ENCODE results near the gene TNNC2. TPM values are rescaled to one million over a fixed set of nuclear protein-coding genes. Genes with fewer than 3 reads are reported as not detected.

The TNNC2 gene
- total and polyA plus RNA-seq, 5 experiments from 2014 or later: 0.53 to 0.58 TPM; not detected in 3

Other genes starting within 250 kb of the TNNC2 start
- not detected for gene WFDC8, start 248.0 kb downstream of the TNNC2 start, total RNA-seq
- not detected for gene WFDC8, start 248.0 kb downstream of the TNNC2 start, polyA plus RNA-seq
- not detected for gene WFDC10A, start 197.6 kb downstream of the TNNC2 start, total RNA-seq
- not detected for gene WFDC10A, start 197.6 kb downstream of the TNNC2 start, polyA plus RNA-seq
- not detected for gene WFDC9, start 196.0 kb downstream of the TNNC2 start, total RNA-seq
- gene WFDC9, start 196.0 kb downstream of the TNNC2 start, polyA plus RNA-seq: not detected
- gene WFDC11, start 157.1 kb downstream of the TNNC2 start, total RNA-seq: not detected
- not detected for gene WFDC11, start 157.1 kb downstream of the TNNC2 start, polyA plus RNA-seq
- gene WFDC13, start 125.3 kb downstream of the TNNC2 start, total RNA-seq: not detected
- not detected for gene WFDC13, start 125.3 kb downstream of the TNNC2 start, polyA plus RNA-seq
- gene WFDC10B, start 122.3 kb downstream of the TNNC2 start, total RNA-seq: not detected
- not detected for gene WFDC10B, start 122.3 kb downstream of the TNNC2 start, polyA plus RNA-seq
- not detected for gene SPINT4, start 105.0 kb downstream of the TNNC2 start, total RNA-seq
- gene SPINT4, start 105.0 kb downstream of the TNNC2 start, polyA plus RNA-seq: not detected
- not detected for gene WFDC3, start 35.4 kb downstream of the TNNC2 start, total RNA-seq
- under 1 TPM in 1 of 3 donors, not detected in 2; 0.73 TPM for gene WFDC3, start 35.4 kb downstream of the TNNC2 start, polyA plus RNA-seq
- 10 to 100 TPM; 18.5 to 26.3 TPM for gene DNTTIP1, start 35.4 kb downstream of the TNNC2 start, total RNA-seq
- gene DNTTIP1, start 35.4 kb downstream of the TNNC2 start, polyA plus RNA-seq: 10 to 100 TPM; 26.3 to 41.2 (median 29.5) TPM
- gene UBE2C, start 14.7 kb downstream of the TNNC2 start, total RNA-seq: under 1 TPM in 1 of 2 experiments, not detected in 1; 0.44 TPM
- not detected for gene UBE2C, start 14.7 kb downstream of the TNNC2 start, polyA plus RNA-seq
- 1 to 10 TPM; 1.3 to 1.8 TPM for gene SNX21, start 6.5 kb upstream of the TNNC2 start, total RNA-seq
- gene SNX21, start 6.5 kb upstream of the TNNC2 start, polyA plus RNA-seq: 1 to 10 TPM in 2 of 3 donors, under 1 TPM in 1; 0.30 to 2.2 (median 1.4) TPM
- gene ACOT8, start 30.1 kb upstream of the TNNC2 start, total RNA-seq: 10 to 100 TPM; 29.6 to 33.3 TPM
- 10 to 100 TPM; 37.5 to 46.2 (median 38.4) TPM for gene ACOT8, start 30.1 kb upstream of the TNNC2 start, polyA plus RNA-seq
- 1 to 10 TPM; 4.3 to 4.4 TPM for gene ZSWIM3, start 30.3 kb upstream of the TNNC2 start, total RNA-seq
- gene ZSWIM3, start 30.3 kb upstream of the TNNC2 start, polyA plus RNA-seq: 1 to 10 TPM in 1 of 3 donors, under 1 TPM in 2; 0.35 to 2.1 (median 0.65) TPM
- 10 to 100 TPM; 16.5 to 17.6 TPM for gene ZSWIM1, start 53.9 kb upstream of the TNNC2 start, total RNA-seq
- gene ZSWIM1, start 53.9 kb upstream of the TNNC2 start, polyA plus RNA-seq: 1 to 10 TPM in 2 of 3 donors, under 1 TPM in 1; 0.96 to 9.8 (median 1.7) TPM
- 1 to 10 TPM; 4.1 to 4.8 TPM for gene SPATA25, start 60.3 kb upstream of the TNNC2 start, total RNA-seq
- gene SPATA25, start 60.3 kb upstream of the TNNC2 start, polyA plus RNA-seq: under 1 TPM in 2 of 3 donors, not detected in 1; 0.24 to 0.42 TPM
- 1 to 10 TPM; 5.0 to 5.9 TPM for gene NEURL2, start 63.9 kb upstream of the TNNC2 start, total RNA-seq
- gene NEURL2, start 63.9 kb upstream of the TNNC2 start, polyA plus RNA-seq: 1 to 10 TPM in 2 of 3 donors, under 1 TPM in 1; 0.53 to 2.2 (median 1.8) TPM
- gene CTSA, start 64.0 kb upstream of the TNNC2 start, total RNA-seq: 10 to 100 TPM; 79.1 to 82.7 TPM
- gene CTSA, start 64.0 kb upstream of the TNNC2 start, polyA plus RNA-seq: 100 to 1,000 TPM in 1 of 3 donors, 10 to 100 TPM in 2; 79.5 to 128 (median 90.5) TPM
- gene PLTP, start 84.8 kb upstream of the TNNC2 start, total RNA-seq: under 1 TPM in 1 of 2 experiments, not detected in 1; 0.27 TPM
- gene PLTP, start 84.8 kb upstream of the TNNC2 start, polyA plus RNA-seq: 1 to 10 TPM in 1 of 3 donors, under 1 TPM in 2; 0.18 to 2.2 (median 0.68) TPM
- 10 to 100 TPM; 77.7 to 83.3 TPM for gene PCIF1, start 107.4 kb upstream of the TNNC2 start, total RNA-seq
- 10 to 100 TPM; 60.8 to 94.2 (median 78.7) TPM for gene PCIF1, start 107.4 kb upstream of the TNNC2 start, polyA plus RNA-seq
- 10 to 100 TPM; 53.1 to 56.2 TPM for gene ZNF335, start 144.9 kb upstream of the TNNC2 start, total RNA-seq
- gene ZNF335, start 144.9 kb upstream of the TNNC2 start, polyA plus RNA-seq: 10 to 100 TPM in 1 of 3 donors, 1 to 10 TPM in 2; 6.4 to 13.2 (median 7.8) TPM
- gene MMP9, start 181.6 kb upstream of the TNNC2 start, total RNA-seq: 1 to 10 TPM in 1 of 2 experiments, under 1 TPM in 1; 0.75 to 1.3 TPM
- not detected for gene MMP9, start 181.6 kb upstream of the TNNC2 start, polyA plus RNA-seq
- gene SLC12A5, start 201.9 kb upstream of the TNNC2 start, total RNA-seq: 1 to 10 TPM; 1.0 to 1.5 TPM
- under 1 TPM in 1 of 3 donors, not detected in 2; 0.83 TPM for gene SLC12A5, start 201.9 kb upstream of the TNNC2 start, polyA plus RNA-seq